ENCODE data around the gene DHX9.

The DHX9 gene

GRCh38 chr1:182823220-182823619 is 15.9 kb upstream of the DHX9 start:
- TF ChIP-seq CTCF (conservative IDR thresholded peaks at IDR 0.05) (no peak), ZFX (IDR thresholded peaks at IDR 0.05) (no peak)
- no peak overlapping the region for H3K27ac ChIP-seq

- no peak for TF ChIP-seq CTCF (conservative IDR thresholded peaks at IDR 0.05)
- no peak for TF ChIP-seq ZFX (IDR thresholded peaks at IDR 0.05)
These were observed 12.3 kb upstream of the DHX9 start for GRCh38 chr1:182826892-182827291.

GRCh38 chr1:182829285-182829932 is 9.7 kb upstream of the DHX9 start:
- no peak for TF ChIP-seq CTCF (conservative IDR thresholded peaks at IDR 0.05)

More at GRCh38 chr1:182826892-182827291, 12.3 kb upstream of the DHX9 start:
- H3K27ac ChIP-seq = no peak overlapping the region

GRCh38 chr1:182833271-182833670 is 5.9 kb upstream of the DHX9 start:
- TF ChIP-seq ZFX (IDR thresholded peaks at IDR 0.05) (no peak), CTCF (conservative IDR thresholded peaks at IDR 0.05) (no peak)
- no peak overlapping the region for H3K27ac ChIP-seq

More at GRCh38 chr1:182829285-182829932, 9.7 kb upstream of the DHX9 start:
- no peak overlapping the region for H3K27ac ChIP-seq

GRCh38 chr1:182834326-182834725 is 4.8 kb upstream of the DHX9 start:
- TF ChIP-seq ZFX (IDR thresholded peaks at IDR 0.05) = no peak
- TF ChIP-seq CTCF (conservative IDR thresholded peaks at IDR 0.05) = no peak
- no peak overlapping the region for H3K27ac ChIP-seq

- no peak overlapping the region for H3K27ac ChIP-seq
- TF ChIP-seq CTCF (conservative IDR thresholded peaks at IDR 0.05) (no peak), ZFX (IDR thresholded peaks at IDR 0.05) (no peak)
These were observed 3.3 kb upstream of the DHX9 start for GRCh38 chr1:182835806-182836205.

GRCh38 chr1:182841368-182841988 is 2.3 kb downstream of the DHX9 start:
- no peak overlapping the region; the same call in 1 of the 2 replicates for H3K27ac ChIP-seq
- TF ChIP-seq ZFX (IDR thresholded peaks at IDR 0.05) (no peak), CTCF (conservative IDR thresholded peaks at IDR 0.05) (no peak)
